Left forelimb (tissue), 1 donor: ENCODE data around the gene ZHX3.
A peak's percentile ranks its signal among the peaks of the same experiment; 100 is the strongest.

Experiments used
- DNase-seq: peaks from one replicate; pipeline ENCODE4 v3.0.0-alpha.2; 2018; ENCODE audit warnings: low spot score

The ZHX3 gene

DNA sequence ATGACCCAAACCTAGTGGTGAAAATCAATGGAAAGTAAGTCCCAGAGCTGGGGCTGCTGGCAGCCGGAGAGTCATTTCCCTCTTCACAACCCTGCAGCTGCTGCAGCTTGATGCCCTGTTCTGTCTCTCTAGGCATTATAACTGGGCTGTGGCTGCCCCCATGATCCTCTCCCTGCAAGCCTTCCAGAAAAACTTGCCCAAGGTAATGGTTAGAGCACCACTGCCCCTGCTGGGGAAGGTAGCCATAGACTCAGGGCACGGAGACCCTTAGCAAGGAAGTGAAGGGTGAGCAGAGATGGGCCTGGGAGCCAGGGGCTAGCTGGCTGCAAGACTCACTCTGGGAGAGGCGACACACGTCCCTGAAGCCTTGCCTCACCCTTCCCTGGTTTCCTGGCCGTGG, 35.1 kb upstream of the ZHX3 start:
- DNase-seq: no peak

DNA sequence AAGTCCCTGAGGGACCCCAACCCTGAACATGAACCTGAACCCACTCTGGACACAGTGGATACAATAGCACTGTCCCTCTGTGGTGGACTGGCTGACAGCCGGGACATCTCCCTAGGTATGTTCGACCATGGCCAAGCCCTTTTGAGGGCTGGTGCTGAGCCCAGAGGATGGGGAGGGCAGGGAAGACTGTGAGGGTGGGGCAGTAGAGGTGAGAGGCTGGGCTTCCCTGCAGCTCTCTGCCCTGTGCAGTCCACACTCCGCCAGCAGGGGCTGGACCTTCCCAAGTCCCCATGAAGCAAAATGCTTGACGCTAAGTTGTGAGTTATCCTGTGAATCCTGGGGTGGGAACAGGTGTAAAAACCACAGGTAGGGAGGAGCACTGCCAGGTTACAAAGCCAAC, 34.6 kb upstream of the ZHX3 start:
- DNase-seq: no peak

- no peak for DNase-seq
Measured at GRCh38 chr20:41350408-41350962, 33.0 kb upstream of the ZHX3 start.

- DNase-seq: no peak
Measured at GRCh38 chr20:41349943-41350342, 32.4 kb upstream of the ZHX3 start.

DNA sequence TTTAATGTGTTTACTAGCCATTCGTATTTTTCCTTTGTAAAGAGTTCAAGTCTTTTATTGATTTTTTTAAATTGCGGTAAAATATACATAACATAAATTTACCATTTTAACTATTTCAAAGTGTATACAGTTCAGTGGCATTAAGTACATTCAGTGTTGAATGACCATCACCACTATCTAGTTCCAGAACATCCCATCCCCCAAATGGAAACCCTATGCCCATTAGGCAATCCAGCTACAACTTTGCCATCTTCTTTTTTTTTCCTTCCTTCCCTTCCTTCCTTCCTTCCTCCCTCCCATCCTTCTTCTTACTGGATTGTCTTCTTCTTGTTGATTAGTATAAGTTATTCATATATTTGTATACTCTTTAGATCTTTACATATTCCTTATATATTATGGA, 31.7 kb upstream of the ZHX3 start:
- DNase-seq: no peak

DNA sequence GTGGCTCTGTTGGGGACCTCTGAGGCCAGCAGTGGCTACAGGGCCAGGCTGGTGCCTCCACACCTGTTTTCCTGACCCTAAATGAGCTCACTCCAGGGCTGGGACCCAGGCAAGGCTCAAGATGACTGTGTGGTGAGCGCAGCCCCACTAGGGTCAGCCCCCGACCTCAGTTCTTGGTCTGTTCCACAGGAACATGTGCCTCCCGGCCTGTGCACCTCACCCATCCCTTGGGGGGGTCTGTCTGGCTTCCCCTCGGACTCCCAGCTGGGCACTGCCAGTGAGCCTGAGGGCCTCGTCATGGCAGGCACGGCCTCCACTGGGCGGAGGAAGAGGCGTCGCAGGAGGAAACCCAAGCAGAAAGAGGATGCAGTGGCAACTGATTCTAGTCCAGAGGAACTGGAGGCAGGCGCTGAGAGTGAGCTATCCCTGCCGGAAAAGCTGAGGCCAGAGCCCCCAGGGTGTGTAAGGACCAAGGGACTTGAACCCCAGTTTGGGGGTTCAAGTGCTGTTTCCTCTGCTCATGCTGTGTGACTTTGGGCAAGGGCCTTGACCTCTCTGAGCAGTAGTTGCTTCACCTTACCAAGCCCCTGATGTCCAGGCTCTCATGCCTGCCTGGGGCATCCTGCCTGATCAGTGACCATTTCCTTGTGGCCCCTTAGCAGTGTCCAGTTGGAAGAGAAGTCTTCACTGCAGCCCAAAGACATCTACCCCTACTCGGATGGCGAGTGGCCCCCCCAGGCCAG, 31.1 kb upstream of the ZHX3 start:
- DNase-seq: no peak

- no peak for DNase-seq
Measured at GRCh38 chr20:41347523-41348429, 30.2 kb upstream of the ZHX3 start.

- DNase-seq: no peak
Measured at GRCh38 chr20:41345729-41346067, 28.2 kb upstream of the ZHX3 start.

- DNase-seq: no peak
Measured at GRCh38 chr20:41344938-41345728, 27.6 kb upstream of the ZHX3 start.

DNA sequence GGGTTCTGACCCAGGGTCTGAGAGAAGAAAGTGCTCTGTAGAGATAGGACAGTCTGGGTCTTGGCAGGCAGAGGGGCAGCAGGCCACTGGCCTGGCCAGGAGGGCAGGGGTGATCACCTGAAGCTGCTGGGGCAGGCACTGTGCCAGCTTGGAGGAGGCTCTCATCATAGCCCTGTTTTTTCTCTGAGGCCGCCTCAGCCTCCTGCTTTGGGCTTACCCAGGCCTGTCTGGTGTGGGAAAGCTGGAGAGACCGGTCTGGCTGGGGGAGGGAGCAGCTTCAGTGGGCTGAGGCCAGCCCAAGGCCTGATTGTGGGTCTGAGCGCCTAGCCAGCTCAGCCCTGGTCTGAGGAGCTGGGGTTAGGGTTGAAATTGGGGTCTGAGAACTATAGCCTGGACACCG, 26.9 kb upstream of the ZHX3 start:
- no peak for DNase-seq

DNA sequence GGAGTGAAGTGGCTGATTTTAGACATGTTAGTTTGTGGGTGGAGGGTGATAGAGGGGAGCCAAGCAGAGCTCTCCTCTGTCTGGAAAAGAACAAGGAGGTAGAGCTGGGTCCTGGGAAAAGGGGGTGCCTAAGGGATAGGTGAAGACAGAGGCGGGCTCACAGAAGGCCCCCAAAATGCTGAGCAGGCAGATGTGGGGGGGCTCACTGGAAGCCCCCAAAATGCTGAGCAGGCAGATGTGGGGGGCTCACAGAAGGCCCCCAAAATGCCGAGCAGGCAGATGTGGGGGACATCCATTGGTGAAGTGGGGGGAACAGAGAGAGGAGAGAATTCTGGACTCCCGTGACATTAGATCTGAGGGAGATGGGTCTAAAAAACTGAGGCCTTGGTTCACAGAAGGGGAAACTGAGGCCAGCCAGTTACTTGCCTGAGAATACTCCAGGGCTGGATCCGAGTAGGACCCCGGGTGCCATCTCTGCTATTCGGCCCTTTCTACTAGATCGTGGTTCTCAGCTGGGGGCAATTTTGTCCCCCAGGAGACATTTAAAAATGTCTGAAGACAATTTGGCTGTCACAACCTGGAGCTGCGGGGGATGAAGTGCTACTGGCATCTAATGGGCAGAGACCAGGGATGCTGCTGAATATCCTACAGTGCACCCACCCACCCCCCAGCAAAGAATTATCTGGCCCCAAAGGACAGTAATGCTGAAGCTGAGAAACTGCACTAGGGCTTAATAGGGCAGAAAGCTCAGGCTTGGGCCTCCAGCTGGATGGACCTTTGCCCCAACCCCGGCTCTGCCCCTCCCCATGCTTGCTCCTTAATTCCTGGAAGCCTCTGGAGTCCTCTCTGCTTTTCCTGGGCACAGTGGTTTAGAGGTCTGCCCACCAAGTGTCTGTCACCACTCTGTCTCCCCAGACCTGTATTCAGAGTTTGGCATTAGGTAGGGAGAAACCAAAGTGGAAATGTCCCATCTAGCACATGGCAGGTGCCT, 25.2 kb upstream of the ZHX3 start:
- DNase-seq: no peak

DNA sequence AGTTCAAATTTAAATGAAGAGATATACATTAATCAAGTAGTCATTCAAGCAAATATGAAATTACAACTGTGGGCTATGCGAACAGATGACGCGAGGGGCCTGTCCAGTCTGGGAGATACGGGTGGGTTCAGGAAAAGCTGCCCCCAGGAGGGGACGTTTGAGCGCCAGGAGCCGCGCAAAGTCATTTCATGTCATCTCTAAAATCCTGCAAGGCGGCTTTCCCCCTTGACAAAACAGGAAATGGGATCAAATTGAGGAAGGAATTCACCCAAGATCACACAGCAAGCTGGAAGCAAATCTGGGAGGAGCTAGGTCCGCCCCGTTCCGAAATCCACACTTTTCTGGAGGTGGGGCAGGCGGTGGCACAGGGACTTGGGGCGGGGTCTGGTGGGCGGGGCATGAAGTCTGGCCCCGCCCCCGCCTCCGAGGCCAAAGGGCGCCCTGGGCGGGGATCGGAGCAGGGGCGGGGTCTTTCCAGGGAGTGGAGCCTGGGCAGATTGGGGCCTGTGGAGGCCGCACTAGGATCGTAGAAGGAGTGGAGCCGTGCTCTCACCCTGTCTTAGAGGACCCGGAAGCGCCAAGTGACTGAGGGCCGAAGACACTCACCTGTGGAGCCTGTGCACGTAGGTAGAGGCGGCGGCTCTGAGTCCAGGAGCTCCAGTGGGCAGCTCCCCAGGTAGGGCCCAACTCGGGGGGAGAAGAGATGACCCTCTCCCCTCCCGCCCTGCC, 23.0 kb upstream of the ZHX3 start, which contains the start of gene LPIN3:
Gene LPIN3 (plus strand): TSS at position 495 of the 729 bp plus-strand sequence. CDS start 4,983 bp downstream, outside the sequence.
- DNase-seq: peak; percentile 90

DNA sequence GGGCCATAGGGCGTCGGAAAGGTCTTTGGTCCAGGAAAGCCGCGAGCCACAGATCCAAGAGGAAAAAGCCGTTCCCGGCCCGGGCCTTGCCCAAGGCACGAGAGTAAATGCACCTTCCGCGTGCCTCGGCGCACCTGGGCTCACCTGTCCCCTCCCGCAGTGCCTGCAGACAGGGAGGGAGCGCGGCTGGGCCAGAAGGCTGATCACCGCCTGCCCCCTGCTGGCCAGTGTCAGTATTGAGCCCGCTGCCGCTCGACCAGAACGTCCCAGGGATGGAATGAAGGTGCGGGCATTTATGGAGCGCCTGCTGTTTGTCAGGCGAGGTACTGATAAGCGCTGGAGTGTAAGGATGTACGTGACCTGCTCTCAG, 22.4 kb upstream of the ZHX3 start:
- peak; percentile 86 for DNase-seq

DNA sequence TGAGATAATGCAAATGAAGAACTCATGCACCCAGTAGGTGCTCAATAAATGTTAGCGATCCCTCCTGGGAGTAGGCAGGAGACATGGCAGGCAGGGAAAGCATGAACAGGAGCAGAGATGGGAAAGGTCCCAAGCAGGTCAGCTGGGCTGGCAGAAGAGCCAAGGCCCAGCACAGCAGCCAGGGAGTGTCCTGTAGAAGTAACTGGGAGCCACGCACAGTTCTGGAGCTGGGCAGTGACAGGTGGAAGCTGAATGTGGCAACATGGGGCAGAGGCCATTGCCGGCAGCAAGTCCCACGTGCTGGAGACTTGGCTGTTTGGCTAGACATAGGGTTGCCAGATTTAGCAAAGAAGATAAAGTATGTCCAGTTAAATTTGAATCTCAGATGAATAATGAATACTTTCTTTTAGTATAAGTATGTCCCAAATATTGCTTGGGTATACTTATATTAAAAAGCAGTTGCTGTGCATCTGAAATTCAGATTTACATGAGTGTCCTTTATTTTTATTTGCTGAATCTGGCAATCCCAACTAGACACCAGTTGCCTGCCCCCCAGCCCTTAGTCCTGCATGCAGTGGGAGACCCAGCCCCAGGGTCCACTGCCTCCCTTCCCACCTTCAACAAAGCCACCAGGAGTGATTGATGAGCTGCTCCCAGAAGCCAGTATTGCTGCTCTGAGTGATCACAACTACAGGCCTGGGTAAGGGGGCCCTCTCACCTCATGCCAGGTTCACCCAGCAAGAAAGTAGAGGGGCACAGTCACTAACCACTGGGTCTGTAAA, 19.4 kb upstream of the ZHX3 start:
- no peak for DNase-seq

DNA sequence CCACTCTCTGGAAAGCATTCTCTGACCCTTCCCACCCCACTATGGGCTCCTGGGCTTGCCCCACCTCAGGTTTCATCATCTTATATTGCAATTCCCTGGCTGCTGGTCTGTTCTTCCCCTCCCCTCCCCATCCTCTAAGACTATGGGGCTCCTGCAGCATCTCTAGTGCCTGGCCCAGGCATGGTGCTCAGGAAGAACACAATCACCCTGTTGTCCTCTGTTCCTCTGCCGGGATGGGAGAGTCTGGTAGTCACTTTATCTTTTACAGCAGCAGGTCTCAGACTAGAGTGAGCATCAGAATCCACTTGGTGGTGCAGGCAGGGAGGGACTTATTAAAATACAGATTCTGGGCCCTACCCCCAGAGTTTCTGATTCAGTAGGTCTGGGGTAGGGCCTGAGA, 18.1 kb upstream of the ZHX3 start:
- no peak for DNase-seq

GRCh38 chr20:41334443-41335421, 17.2 kb upstream of the ZHX3 start:
- DNase-seq: no peak

DNA sequence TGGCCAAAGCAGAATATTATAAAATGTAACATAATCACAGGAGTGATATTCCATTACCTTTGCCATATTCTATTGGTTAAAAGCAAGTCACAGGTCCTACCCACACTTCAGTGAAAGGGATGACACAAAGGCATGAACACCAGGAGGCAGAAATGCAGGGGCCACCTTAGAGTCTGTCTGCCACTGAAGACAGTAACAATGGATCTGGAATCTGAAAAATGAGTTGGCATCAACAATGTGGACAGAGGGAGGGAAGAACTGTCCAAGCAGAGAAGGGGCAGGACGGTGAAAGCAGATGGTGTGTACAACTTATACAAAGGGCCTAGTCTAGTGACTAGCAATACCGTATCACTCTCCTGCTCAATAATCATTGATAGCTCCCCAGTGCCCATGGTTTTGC, 16.5 kb upstream of the ZHX3 start:
- no peak for DNase-seq

- no peak for DNase-seq
Measured at GRCh38 chr20:41331731-41332130, 14.2 kb upstream of the ZHX3 start.
